Epithelial cell of esophagus (primary cell): Measurements from ENCODE around the gene FRRS1L.

Source experiments
- DNase-seq: peaks from one replicate; pipeline ENCODE4 v3.0.0; 2010; ENCODE audit warnings: low read depth
- H3K4me3 ChIP-seq: 2 replicates; pipeline ENCODE4 v1.5.1; 2011; ENCODE audit warnings: mild to moderate bottlenecking, low read length, control low read depth
- TF ChIP-seq, protein P1 (sequence below): IDR thresholded peaks from 2 replicates; pipeline ENCODE4 v1.5.1; 2011; ENCODE audit warnings: low read depth, mild to moderate bottlenecking, low read length, control low read depth, inconsistent platforms; ENCODE audit not compliant: insufficient read depth; ENCODE audit errors: missing control alignments

FRRS1L gene

GRCh38 chr9:109164042-109164441 lies 3.0 kb downstream of the FRRS1L start:
- no peak overlapping the region for H3K4me3 ChIP-seq
- no peak for DNase-seq

GRCh38 chr9:109163194-109163593 lies 3.9 kb downstream of the FRRS1L start:
- H3K4me3 ChIP-seq, result no peak overlapping the region
- no peak for DNase-seq
- TF ChIP-seq, protein P1, sequence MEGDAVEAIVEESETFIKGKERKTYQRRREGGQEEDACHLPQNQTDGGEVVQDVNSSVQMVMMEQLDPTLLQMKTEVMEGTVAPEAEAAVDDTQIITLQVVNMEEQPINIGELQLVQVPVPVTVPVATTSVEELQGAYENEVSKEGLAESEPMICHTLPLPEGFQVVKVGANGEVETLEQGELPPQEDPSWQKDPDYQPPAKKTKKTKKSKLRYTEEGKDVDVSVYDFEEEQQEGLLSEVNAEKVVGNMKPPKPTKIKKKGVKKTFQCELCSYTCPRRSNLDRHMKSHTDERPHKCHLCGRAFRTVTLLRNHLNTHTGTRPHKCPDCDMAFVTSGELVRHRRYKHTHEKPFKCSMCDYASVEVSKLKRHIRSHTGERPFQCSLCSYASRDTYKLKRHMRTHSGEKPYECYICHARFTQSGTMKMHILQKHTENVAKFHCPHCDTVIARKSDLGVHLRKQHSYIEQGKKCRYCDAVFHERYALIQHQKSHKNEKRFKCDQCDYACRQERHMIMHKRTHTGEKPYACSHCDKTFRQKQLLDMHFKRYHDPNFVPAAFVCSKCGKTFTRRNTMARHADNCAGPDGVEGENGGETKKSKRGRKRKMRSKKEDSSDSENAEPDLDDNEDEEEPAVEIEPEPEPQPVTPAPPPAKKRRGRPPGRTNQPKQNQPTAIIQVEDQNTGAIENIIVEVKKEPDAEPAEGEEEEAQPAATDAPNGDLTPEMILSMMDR, result no peak

More at GRCh38 chr9:109164042-109164441, 3.0 kb downstream of the FRRS1L start:
- TF ChIP-seq, protein P1, result no peak

- H3K4me3 ChIP-seq, result no peak overlapping the region
- no peak for DNase-seq
- TF ChIP-seq, protein P1, result no peak
Observed at GRCh38 chr9:109162677-109163076, 4.4 kb downstream of the FRRS1L start.

DNA sequence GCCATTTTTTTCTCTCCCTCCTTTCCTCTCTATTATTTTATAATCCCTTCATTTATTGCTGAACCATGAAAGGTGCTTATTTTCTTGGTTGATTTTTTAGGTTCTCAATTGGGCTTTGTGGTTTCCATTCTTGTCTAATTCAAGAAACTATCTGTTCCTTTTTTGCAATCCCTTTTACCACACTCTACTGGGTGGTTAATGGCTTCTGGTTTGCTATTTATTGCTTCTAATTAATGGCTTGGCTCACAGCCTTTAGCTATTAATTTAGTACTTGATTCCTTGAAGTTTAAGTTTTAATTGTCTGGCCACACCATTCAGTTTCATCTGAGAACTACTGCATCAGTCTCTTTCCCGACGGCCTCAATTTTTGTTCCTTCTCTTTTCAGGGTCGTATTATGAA lies 5.6 kb downstream of the FRRS1L start:
- no peak for DNase-seq
- H3K4me3 ChIP-seq, result no peak overlapping the region
- TF ChIP-seq, protein P1, result no peak

- H3K4me3 ChIP-seq, result no peak overlapping the region
- DNase-seq, result no peak
- TF ChIP-seq, protein P1, result no peak
Observed at GRCh38 chr9:109159583-109159982, 7.5 kb downstream of the FRRS1L start.

GRCh38 chr9:109158651-109159050 lies 8.4 kb downstream of the FRRS1L start:
- H3K4me3 ChIP-seq, result no peak overlapping the region
- TF ChIP-seq, protein P1, result no peak
- no peak for DNase-seq

DNA sequence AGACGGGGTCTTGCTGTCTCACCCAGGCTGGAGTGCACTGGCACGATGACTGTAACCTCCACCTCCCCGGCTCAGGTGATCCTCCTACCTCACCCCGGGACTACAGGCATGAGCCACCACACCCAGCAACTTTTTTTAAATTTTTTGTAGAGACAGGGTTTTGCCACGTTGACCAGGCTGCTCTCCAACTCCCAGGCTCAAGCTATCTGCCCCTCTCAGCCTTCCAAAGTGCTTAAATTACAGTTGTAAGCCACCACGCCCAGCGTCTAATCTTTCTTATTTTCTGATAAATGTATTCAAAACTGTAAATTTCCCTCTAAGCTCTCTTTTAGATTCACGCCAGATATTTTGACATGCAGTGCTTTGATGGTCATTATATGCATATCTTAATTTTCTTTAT lies 10.3 kb downstream of the FRRS1L start:
- DNase-seq, result no peak
- no peak overlapping the region for H3K4me3 ChIP-seq
- TF ChIP-seq, protein P1, result no peak
